ENCODE results near the gene MRPL20.

Gene MRPL20

GRCh38 chr1:1435106-1435903, 28.2 kb upstream of the MRPL20 start, which contains the start of gene VWA1:
TSS of gene VWA1 (plus strand) at chr1:1435690. CDS start at chr1:1435749, 59 bp downstream.
- peak within 1 kb of the TSS; percentile 30 for H3K9ac ChIP-seq (ENCODE audit: low read depth, low read length)
- H3K9me3 ChIP-seq (replicated peaks; ENCODE audit: low read length) = no peaks in the 10 kb centered on the region
- H3K4me2 ChIP-seq (ENCODE audit: low read length) = peak within 1 kb of the TSS; percentile 84
- H3K4me3 ChIP-seq (ENCODE audit: low read length) = peak within 1 kb of the TSS; percentile 66
- no peaks in the 10 kb centered on the region for H3K36me3 ChIP-seq (ENCODE audit: insufficient read depth, low read length)
- H3K27me3 ChIP-seq (ENCODE audit: control insufficient read depth, insufficient read depth, low read length) = peaks cover 21% of the 10 kb centered on the region
- peaks cover 45% of the 10 kb centered on the region for H3K4me1 ChIP-seq (ENCODE audit: control insufficient read depth, insufficient read depth, low read length)

- H3K4me1 ChIP-seq (ENCODE audit: control insufficient read depth, insufficient read depth, low read length) = peaks cover 50% of the 10 kb centered on the region
- H3K27me3 ChIP-seq (ENCODE audit: control insufficient read depth, insufficient read depth, low read length) = peaks cover 21% of the 10 kb centered on the region
- H3K9me3 ChIP-seq (replicated peaks; ENCODE audit: low read length) = no peaks in the 10 kb centered on the region
- H3K36me3 ChIP-seq (ENCODE audit: insufficient read depth, low read length) = no peaks in the 10 kb centered on the region
- H3K4me3 ChIP-seq (ENCODE audit: low read length) = no peak overlapping the region
- H3K9ac ChIP-seq (ENCODE audit: low read depth, low read length) = no peak overlapping the region
- H3K4me2 ChIP-seq (ENCODE audit: low read length) = peak overlapping the region; percentile 84
These were observed 27.7 kb upstream of the MRPL20 start for GRCh38 chr1:1434824-1435105.

GRCh38 chr1:1434131-1434823, 27.2 kb upstream of the MRPL20 start:
- H3K9ac ChIP-seq (ENCODE audit: low read depth, low read length) = no peak overlapping the region
- H3K4me1 ChIP-seq (ENCODE audit: control insufficient read depth, insufficient read depth, low read length) = peaks cover 50% of the 10 kb centered on the region
- no peak overlapping the region for H3K4me3 ChIP-seq (ENCODE audit: low read length)
- no peaks in the 10 kb centered on the region for H3K36me3 ChIP-seq (ENCODE audit: insufficient read depth, low read length)
- no peaks in the 10 kb centered on the region for H3K9me3 ChIP-seq (replicated peaks; ENCODE audit: low read length)
- H3K4me2 ChIP-seq (ENCODE audit: low read length) = no peak overlapping the region
- peaks cover 21% of the 10 kb centered on the region for H3K27me3 ChIP-seq (ENCODE audit: control insufficient read depth, insufficient read depth, low read length)

- Histone ChIP-seq H3K27me3 (ENCODE audit: control insufficient read depth, insufficient read depth, low read length) (peaks cover 21% of the 10 kb centered on the region), H3K9ac (ENCODE audit: low read depth, low read length) (no peak overlapping the region), H3K9me3 (replicated peaks; ENCODE audit: low read length) (no peaks in the 10 kb centered on the region), H3K4me1 (ENCODE audit: control insufficient read depth, insufficient read depth, low read length) (peaks cover 50% of the 10 kb centered on the region), H3K4me2 (ENCODE audit: low read length) (no peak overlapping the region), H3K36me3 (ENCODE audit: insufficient read depth, low read length) (no peaks in the 10 kb centered on the region), H3K4me3 (ENCODE audit: low read length) (no peak overlapping the region)
These were observed 26.7 kb upstream of the MRPL20 start for GRCh38 chr1:1433804-1434130.

- Histone ChIP-seq H3K9ac (ENCODE audit: low read depth, low read length) (no peak overlapping the region), H3K36me3 (ENCODE audit: insufficient read depth, low read length) (no peaks in the 10 kb centered on the region), H3K4me1 (ENCODE audit: control insufficient read depth, insufficient read depth, low read length) (peaks cover 50% of the 10 kb centered on the region), H3K27me3 (ENCODE audit: control insufficient read depth, insufficient read depth, low read length) (peaks cover 21% of the 10 kb centered on the region), H3K9me3 (replicated peaks; ENCODE audit: low read length) (no peaks in the 10 kb centered on the region), H3K4me3 (ENCODE audit: low read length) (no peak overlapping the region), H3K4me2 (ENCODE audit: low read length) (no peak overlapping the region)
These were observed 26.1 kb upstream of the MRPL20 start for GRCh38 chr1:1432951-1433803.

- no peaks in the 10 kb centered on the region for H3K36me3 ChIP-seq (ENCODE audit: insufficient read depth, low read length)
- peaks cover 18% of the 10 kb centered on the region for H3K27me3 ChIP-seq (ENCODE audit: control insufficient read depth, insufficient read depth, low read length)
- peaks cover 50% of the 10 kb centered on the region for H3K4me1 ChIP-seq (ENCODE audit: control insufficient read depth, insufficient read depth, low read length)
- H3K4me2 ChIP-seq (ENCODE audit: low read length) = no peak overlapping the region
- H3K4me3 ChIP-seq (ENCODE audit: low read length) = no peak overlapping the region
- H3K9ac ChIP-seq (ENCODE audit: low read depth, low read length) = no peak overlapping the region
- no peaks in the 10 kb centered on the region for H3K9me3 ChIP-seq (replicated peaks; ENCODE audit: low read length)
These were observed 25.3 kb upstream of the MRPL20 start for GRCh38 chr1:1432274-1432950.

GRCh38 chr1:1431845-1432273, 24.8 kb upstream of the MRPL20 start:
- peak overlapping the region; percentile 20 for H3K4me2 ChIP-seq (ENCODE audit: low read length)
- H3K9me3 ChIP-seq (replicated peaks; ENCODE audit: low read length) = no peaks in the 10 kb centered on the region
- H3K4me3 ChIP-seq (ENCODE audit: low read length) = no peak overlapping the region
- no peaks in the 10 kb centered on the region for H3K36me3 ChIP-seq (ENCODE audit: insufficient read depth, low read length)
- no peak overlapping the region for H3K9ac ChIP-seq (ENCODE audit: low read depth, low read length)
- peaks cover 12% of the 10 kb centered on the region for H3K27me3 ChIP-seq (ENCODE audit: control insufficient read depth, insufficient read depth, low read length)
- H3K4me1 ChIP-seq (ENCODE audit: control insufficient read depth, insufficient read depth, low read length) = peaks cover 50% of the 10 kb centered on the region

GRCh38 chr1:1430992-1431844, 24.1 kb upstream of the MRPL20 start:
- Histone ChIP-seq H3K9me3 (replicated peaks; ENCODE audit: low read length) (no peaks in the 10 kb centered on the region), H3K9ac (ENCODE audit: low read depth, low read length) (no peak overlapping the region), H3K4me1 (ENCODE audit: control insufficient read depth, insufficient read depth, low read length) (peaks cover 50% of the 10 kb centered on the region), H3K27me3 (ENCODE audit: control insufficient read depth, insufficient read depth, low read length) (peaks cover 6% of the 10 kb centered on the region), H3K36me3 (ENCODE audit: insufficient read depth, low read length) (no peaks in the 10 kb centered on the region), H3K4me3 (ENCODE audit: low read length) (no peak overlapping the region), H3K4me2 (ENCODE audit: low read length) (peak overlapping the region; percentile 20)

GRCh38 chr1:1430114-1430982, 23.3 kb upstream of the MRPL20 start:
- Histone ChIP-seq H3K4me2 (ENCODE audit: low read length) (peak overlapping the region; percentile 44), H3K9me3 (replicated peaks; ENCODE audit: low read length) (no peaks in the 10 kb centered on the region), H3K9ac (ENCODE audit: low read depth, low read length) (peak overlapping the region; percentile 61), H3K4me3 (ENCODE audit: low read length) (peak overlapping the region; percentile 25), H3K4me1 (ENCODE audit: control insufficient read depth, insufficient read depth, low read length) (peaks cover 41% of the 10 kb centered on the region), H3K27me3 (ENCODE audit: control insufficient read depth, insufficient read depth, low read length) (peaks cover 4% of the 10 kb centered on the region), H3K36me3 (ENCODE audit: insufficient read depth, low read length) (no peaks in the 10 kb centered on the region)

GRCh38 chr1:1429671-1430073, 22.6 kb upstream of the MRPL20 start:
- H3K27me3 ChIP-seq (ENCODE audit: control insufficient read depth, insufficient read depth, low read length) = no peaks in the 10 kb centered on the region
- H3K9ac ChIP-seq (ENCODE audit: low read depth, low read length) = no peak overlapping the region
- no peaks in the 10 kb centered on the region for H3K9me3 ChIP-seq (replicated peaks; ENCODE audit: low read length)
- H3K4me3 ChIP-seq (ENCODE audit: low read length) = no peak overlapping the region
- H3K36me3 ChIP-seq (ENCODE audit: insufficient read depth, low read length) = no peaks in the 10 kb centered on the region
- H3K4me2 ChIP-seq (ENCODE audit: low read length) = no peak overlapping the region
- peaks cover 38% of the 10 kb centered on the region for H3K4me1 ChIP-seq (ENCODE audit: control insufficient read depth, insufficient read depth, low read length)

Measured in skeletal muscle satellite cell (primary cell).